Heart left ventricle (tissue), 13 donors: ENCODE measurements around the gene EPS8L1.

Experiments used
- POLR2A ChIP-seq, 2 donors: fragments of 450-650 bp; IDR thresholded peaks; one replicate each; pipeline ENCODE4 v1.6.1; 2017; ENCODE audit warnings: antibody characterized with exemption in 2 of 2, mild to moderate bottlenecking in 2 of 2, moderate library complexity in 2 of 2
- TF ChIP-seq, protein P1 (sequence below), 12 donors: fragments of 200-600 bp; sonication (generic) in 4 of 12; IDR thresholded peaks; one replicate each; pipeline versions ENCODE4 v1.5.0 to v1.8.0; 2018 to 2022; ENCODE audit warnings: antibody characterized with exemption in 12 of 12, mild to moderate bottlenecking in 5 of 12
- donor health status: ischemic (EF 13 %, LVEDD 7.1; RV severe dilation, severe dysfunction).
- donor health status: DM: no; HTN: yes; CAD: no.
- donor health status: DM: no; HTN: no; CAD: no.
- donor health status: ischemic (EF 25% LVEDD 6.9; RV normal size, moderate dysfunction).
- donor health status: ischemic (EF 25% LVEDD 5.7; RV mildly dilated, moderate dysfunction).
- donor health status: ischemic (EF 35%, LVEDD 5.7; RV mildly dilated, moderate dysfunction).
- donor health status: nonischemic (EF 11% LVEDD 7.7; RV severe dilation, severe dysfunction).
- donor health status: DM: yes; HTN: yes; CAD: no.
- donor health status: PGD.
- donor health status: ischemic (EF 29% LVEDD 5.4; RV normal size, mild dysfunction).
- donor health status: nonischemic (EF 23%, LVEDD 6.1; RV moderate dilation, normal function).

DNA sequence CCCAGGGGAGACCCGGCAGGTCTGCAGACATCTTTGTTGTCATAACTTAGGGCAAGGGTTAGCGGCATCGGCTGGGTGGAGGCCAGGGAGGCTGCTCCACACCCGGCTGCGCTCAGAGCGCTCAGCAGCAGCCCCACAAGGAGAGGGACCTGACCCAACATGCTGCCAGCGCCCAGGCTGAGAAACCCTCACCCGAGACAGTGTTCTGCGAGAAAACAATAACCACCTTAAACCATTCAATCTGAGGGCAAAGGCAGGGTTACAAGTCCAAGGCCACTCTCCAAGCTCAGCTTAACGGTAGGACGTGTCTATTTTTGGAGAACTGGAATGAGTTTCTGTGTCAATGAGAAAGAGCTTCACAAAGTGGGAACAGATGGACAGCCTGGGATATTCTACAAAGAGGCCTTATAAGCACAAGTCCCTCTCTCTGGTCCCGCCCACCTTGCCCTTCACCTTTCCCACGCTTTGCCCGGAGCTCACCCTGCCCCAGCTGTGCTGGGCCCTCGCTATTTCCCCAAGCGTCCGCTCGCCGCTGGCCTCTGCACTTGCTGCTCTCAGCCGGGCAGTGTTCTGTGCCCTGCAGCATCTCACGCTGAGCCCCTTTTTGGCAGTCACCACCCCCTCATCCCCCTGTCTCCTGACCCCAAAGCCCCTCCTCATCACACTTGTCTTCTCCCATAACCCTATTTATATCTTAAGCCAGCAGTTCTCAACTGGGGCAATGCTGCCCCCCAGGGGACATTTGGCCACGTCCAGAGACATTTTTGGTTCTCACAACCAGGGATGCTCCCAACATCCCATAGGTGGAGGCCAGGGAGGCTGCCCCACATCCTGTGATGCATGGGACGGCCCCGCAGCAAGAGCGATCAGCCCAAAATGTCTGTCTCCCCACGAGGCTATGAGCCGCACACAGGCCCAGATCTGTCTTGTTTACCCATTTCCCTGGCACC is 24.2 kb downstream of the EPS8L1 start:
- TF ChIP-seq, protein P1, sequence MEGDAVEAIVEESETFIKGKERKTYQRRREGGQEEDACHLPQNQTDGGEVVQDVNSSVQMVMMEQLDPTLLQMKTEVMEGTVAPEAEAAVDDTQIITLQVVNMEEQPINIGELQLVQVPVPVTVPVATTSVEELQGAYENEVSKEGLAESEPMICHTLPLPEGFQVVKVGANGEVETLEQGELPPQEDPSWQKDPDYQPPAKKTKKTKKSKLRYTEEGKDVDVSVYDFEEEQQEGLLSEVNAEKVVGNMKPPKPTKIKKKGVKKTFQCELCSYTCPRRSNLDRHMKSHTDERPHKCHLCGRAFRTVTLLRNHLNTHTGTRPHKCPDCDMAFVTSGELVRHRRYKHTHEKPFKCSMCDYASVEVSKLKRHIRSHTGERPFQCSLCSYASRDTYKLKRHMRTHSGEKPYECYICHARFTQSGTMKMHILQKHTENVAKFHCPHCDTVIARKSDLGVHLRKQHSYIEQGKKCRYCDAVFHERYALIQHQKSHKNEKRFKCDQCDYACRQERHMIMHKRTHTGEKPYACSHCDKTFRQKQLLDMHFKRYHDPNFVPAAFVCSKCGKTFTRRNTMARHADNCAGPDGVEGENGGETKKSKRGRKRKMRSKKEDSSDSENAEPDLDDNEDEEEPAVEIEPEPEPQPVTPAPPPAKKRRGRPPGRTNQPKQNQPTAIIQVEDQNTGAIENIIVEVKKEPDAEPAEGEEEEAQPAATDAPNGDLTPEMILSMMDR (IDR thresholded peaks at IDR 0.05): peak in 8 of 12 donors; percentile 5 to 40 (median 18)
- no peak for TF ChIP-seq POLR2A (IDR thresholded peaks at IDR 0.05)
